HepG2 (cell line): ENCODE measurements around the gene NUTF2. TPM values are rescaled to one million over a fixed set of nuclear protein-coding genes. Genes with fewer than 3 reads are reported as not detected.

Experiments used
- ARNT ChIP-seq: fragments of 450-650 bp; IDR thresholded peaks from 2 replicates; pipeline ENCODE4 v1.6.1; 2017
- ATF7-NPFF ChIP-seq: sonication (generic); formaldehyde crosslinking; IDR thresholded peaks from 2 replicates; pipeline ENCODE4 v1.8.1; 2023; ENCODE audit warnings: mild to moderate bottlenecking, low read depth, missing genetic modification reagents, moderate library complexity
- BORCS8-MEF2B ChIP-seq: sonication (generic); formaldehyde crosslinking; IDR thresholded peaks from 2 replicates; pipeline ENCODE4 v1.8.0; 2022; ENCODE audit warnings: mild to moderate bottlenecking, missing genetic modification reagents
- CBX5 ChIP-seq: sonication (generic); formaldehyde crosslinking; IDR thresholded peaks from 2 replicates; pipeline ENCODE4 v1.4.0; 2020; ENCODE audit warnings: missing genetic modification reagents, borderline replicate concordance
- CENPX ChIP-seq: sonication (generic); formaldehyde crosslinking; IDR thresholded peaks from 2 replicates; pipeline ENCODE4 v1.9.0; 2021; ENCODE audit warnings: mild to moderate bottlenecking, missing genetic modification reagents, moderate library complexity
- ERF ChIP-seq: IDR thresholded peaks from 2 replicates; pipeline ENCODE4 v1.6.1; 2018; ENCODE audit warnings: missing biosample characterization, missing genetic modification reagents
- JUNB ChIP-seq: sonication (generic); formaldehyde crosslinking; IDR thresholded peaks from 2 replicates; pipeline ENCODE4 v1.8.0; 2022; ENCODE audit warnings: missing genetic modification reagents, mild to moderate bottlenecking, borderline replicate concordance
- MAFG ChIP-seq: sonication (generic); formaldehyde crosslinking; IDR thresholded peaks from 2 replicates; pipeline ENCODE4 v1.5.1; 2020; ENCODE audit warnings: mild to moderate bottlenecking, missing genetic modification reagents
- MATR3 ChIP-seq: sonication (generic); formaldehyde crosslinking; IDR thresholded peaks from 2 replicates; pipeline ENCODE4 v1.4.0; 2020; ENCODE audit warnings: missing genetic modification reagents
- NBN ChIP-seq: fragments of 450-650 bp; conservative IDR thresholded peaks from 2 replicates; pipeline ENCODE4 v1.6.1; 2017
- PHF5A ChIP-seq: IDR thresholded peaks from one replicate; pipeline ENCODE4 v1.6.1; 2018; ENCODE audit warnings: low read depth, missing genetic modification reagents; ENCODE audit not compliant: unreplicated experiment
- RFX1 ChIP-seq: fragments of 450-650 bp; IDR thresholded peaks from 2 replicates; pipeline ENCODE4 v1.6.1; 2017
- SNAI1 ChIP-seq: sonication (generic); formaldehyde crosslinking; IDR thresholded peaks from 2 replicates; pipeline ENCODE4 v1.5.0; 2020; ENCODE audit warnings: mild to moderate bottlenecking, missing genetic modification reagents, borderline replicate concordance
- THAP11 ChIP-seq: IDR thresholded peaks from 2 replicates; pipeline ENCODE4 v1.6.1; 2016; ENCODE audit warnings: missing biosample characterization, missing genetic modification reagents
- ZFP90 ChIP-seq: sonication (generic); formaldehyde crosslinking; IDR thresholded peaks from 2 replicates; pipeline ENCODE4 v1.8.0; 2022; ENCODE audit warnings: missing genetic modification reagents, mild to moderate bottlenecking, inconsistent platforms, borderline replicate concordance
- ZNF225 ChIP-seq: sonication (generic); formaldehyde crosslinking; IDR thresholded peaks from 2 replicates; pipeline ENCODE4 v1.4.0; 2020; ENCODE audit warnings: mild to moderate bottlenecking, missing genetic modification reagents
- ZNF230 ChIP-seq: sonication (generic); formaldehyde crosslinking; IDR thresholded peaks from 2 replicates; pipeline ENCODE4 v1.4.0; 2020; ENCODE audit warnings: mild to moderate bottlenecking, missing genetic modification reagents
- ZNF335 ChIP-seq: sonication (generic); formaldehyde crosslinking; IDR thresholded peaks from 2 replicates; pipeline ENCODE4 v1.4.0; 2020; ENCODE audit warnings: missing genetic modification reagents
- ZNF556 ChIP-seq: sonication (generic); formaldehyde crosslinking; IDR thresholded peaks from 2 replicates; pipeline ENCODE4 v1.4.0; 2020; ENCODE audit warnings: mild to moderate bottlenecking, missing genetic modification reagents, borderline replicate concordance
- ZNF614 ChIP-seq: IDR thresholded peaks from 2 replicates; pipeline ENCODE4 v1.6.1; 2018; ENCODE audit warnings: missing biosample characterization, missing genetic modification reagents, inconsistent platforms, borderline replicate concordance
- ZNF619 ChIP-seq: sonication (generic); formaldehyde crosslinking; IDR thresholded peaks from 2 replicates; pipeline ENCODE4 v1.4.0; 2020; ENCODE audit warnings: mild to moderate bottlenecking, missing genetic modification reagents
- ZNF660 ChIP-seq: sonication (generic); formaldehyde crosslinking; IDR thresholded peaks from 2 replicates; pipeline ENCODE4 v1.5.1; 2020; ENCODE audit warnings: mild to moderate bottlenecking, low read depth, missing genetic modification reagents, borderline replicate concordance
- ZNF777 ChIP-seq: sonication (generic); formaldehyde crosslinking; IDR thresholded peaks from 2 replicates; pipeline ENCODE4 v1.4.0; 2020; ENCODE audit warnings: missing genetic modification reagents
- ZSCAN20 ChIP-seq: sonication (generic); formaldehyde crosslinking; IDR thresholded peaks from 2 replicates; pipeline ENCODE4 v1.4.0; 2020; ENCODE audit warnings: missing genetic modification reagents, mild to moderate bottlenecking, borderline replicate concordance
- ZSCAN29 ChIP-seq: sonication (generic); formaldehyde crosslinking; conservative IDR thresholded peaks from 2 replicates; pipeline ENCODE4 v1.4.0; 2020; ENCODE audit warnings: mild to moderate bottlenecking, missing genetic modification reagents
- polyA plus RNA-seq, 8 experiments: library from polyadenylated mRNA; depleted of rRNA in 3 of 8; stranded (reverse) in 7 of 8; unstranded in 1 of 8; fragments of >200 nt; fragmentation: Illumina TruSeq in 4 of 8; extraction: Trizol in 4 of 8; gene quantifications; 2 replicates each; pipeline versions ENCODE4 v1.2.1 to v1.2.3, GENCODE V29; 2011 to 2016; ENCODE audit warnings: low read depth in 4 of 8, missing spikeins in 1 of 8, mixed read lengths in 1 of 8; ENCODE audit not compliant: insufficient read depth in 1 of 8
- total RNA-seq, 5 experiments: library from RNA; depleted of rRNA; stranded (reverse); fragments of >200 nt; fragmentation: Illumina TruSeq; extraction: Trizol; gene quantifications; 2 replicates each; pipeline ENCODE4 v1.2.3, GENCODE V29; 2016; ENCODE audit warnings: low read depth in 1 of 5
- TF ChIP-seq, protein P1 (sequence below): sonication (generic); formaldehyde crosslinking; IDR thresholded peaks from 2 replicates; pipeline ENCODE4 v1.4.0; 2020; ENCODE audit warnings: missing genetic modification reagents, mild to moderate bottlenecking, borderline replicate concordance
- TF ChIP-seq, protein P2 (sequence below): sonication (generic); formaldehyde crosslinking; IDR thresholded peaks from 2 replicates; pipeline ENCODE4 v1.9.0; 2021; ENCODE audit warnings: missing genetic modification reagents, borderline replicate concordance
- TF ChIP-seq, protein P3 (sequence below): IDR thresholded peaks from 2 replicates; pipeline ENCODE4 v1.6.1; 2016; ENCODE audit warnings: low read depth, borderline replicate concordance

The NUTF2 gene
- total and polyA plus RNA-seq, 2 of the 13 experiments (the other 11 are each of a cell fraction or from before 2014, with no cell fraction given): 168 to 214 TPM

DNA sequence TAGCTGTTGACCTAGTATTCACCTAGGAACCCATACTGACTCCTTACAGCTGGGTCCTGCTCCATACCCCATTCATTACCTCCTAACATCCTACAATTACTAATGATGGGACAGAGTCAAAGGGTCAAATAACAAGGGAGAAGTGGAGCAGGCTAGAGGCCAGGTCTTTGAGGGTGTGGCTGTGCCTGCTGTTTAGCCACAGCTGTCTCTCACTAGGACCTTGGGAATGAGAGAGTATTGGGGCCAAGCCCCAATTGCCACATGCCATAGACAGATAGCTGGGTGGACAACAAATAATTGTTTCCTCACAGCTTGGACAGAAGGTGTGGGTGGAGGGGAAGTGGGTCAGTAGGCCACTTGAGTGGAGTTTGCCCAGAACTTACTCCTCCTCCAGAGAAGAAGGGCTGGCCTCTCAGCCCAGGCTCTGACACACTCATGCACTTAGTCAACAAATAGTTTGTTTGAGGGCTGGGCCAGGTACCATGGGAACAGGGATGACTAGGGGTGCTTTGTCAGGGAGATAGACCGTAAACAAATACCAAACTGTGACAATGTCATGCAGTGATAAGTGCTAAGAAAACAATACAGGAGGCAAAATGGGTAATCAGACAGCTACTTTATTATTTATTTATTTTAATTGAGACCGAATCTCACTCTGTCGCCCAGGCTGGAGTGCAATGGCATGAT, 11.0 kb downstream of the NUTF2 start (continued):
- TF ChIP-seq, protein P1, sequence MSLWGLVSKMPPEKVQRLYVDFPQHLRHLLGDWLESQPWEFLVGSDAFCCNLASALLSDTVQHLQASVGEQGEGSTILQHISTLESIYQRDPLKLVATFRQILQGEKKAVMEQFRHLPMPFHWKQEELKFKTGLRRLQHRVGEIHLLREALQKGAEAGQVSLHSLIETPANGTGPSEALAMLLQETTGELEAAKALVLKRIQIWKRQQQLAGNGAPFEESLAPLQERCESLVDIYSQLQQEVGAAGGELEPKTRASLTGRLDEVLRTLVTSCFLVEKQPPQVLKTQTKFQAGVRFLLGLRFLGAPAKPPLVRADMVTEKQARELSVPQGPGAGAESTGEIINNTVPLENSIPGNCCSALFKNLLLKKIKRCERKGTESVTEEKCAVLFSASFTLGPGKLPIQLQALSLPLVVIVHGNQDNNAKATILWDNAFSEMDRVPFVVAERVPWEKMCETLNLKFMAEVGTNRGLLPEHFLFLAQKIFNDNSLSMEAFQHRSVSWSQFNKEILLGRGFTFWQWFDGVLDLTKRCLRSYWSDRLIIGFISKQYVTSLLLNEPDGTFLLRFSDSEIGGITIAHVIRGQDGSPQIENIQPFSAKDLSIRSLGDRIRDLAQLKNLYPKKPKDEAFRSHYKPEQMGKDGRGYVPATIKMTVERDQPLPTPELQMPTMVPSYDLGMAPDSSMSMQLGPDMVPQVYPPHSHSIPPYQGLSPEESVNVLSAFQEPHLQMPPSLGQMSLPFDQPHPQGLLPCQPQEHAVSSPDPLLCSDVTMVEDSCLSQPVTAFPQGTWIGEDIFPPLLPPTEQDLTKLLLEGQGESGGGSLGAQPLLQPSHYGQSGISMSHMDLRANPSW (CRISPR knock-in tag): no peak
- TF ChIP-seq MATR3 (CRISPR knock-in tag) (no peak), ZNF777 (CRISPR knock-in tag) (no peak), ZNF335 (CRISPR knock-in tag) (0 out of 2 replicates have a peak, but pooled peaks have one; percentile 24), ZNF660 (no peak), ERF (0 out of 2 replicates have a peak, but pooled peaks have one; percentile 36), RFX1 (peak; percentile 99), ZSCAN20 (no peak), ZFP90 (CRISPR knock-in tag) (no peak), BORCS8-MEF2B (peak; percentile 23; the same call in 1 of the 2 replicates), ZNF619 (CRISPR knock-in tag) (no peak), THAP11 (CRISPR knock-in tag) (peak; percentile 84), CENPX (CRISPR knock-in tag) (no peak), ZNF230 (CRISPR knock-in tag) (no peak), ZNF614 (CRISPR knock-in tag) (no peak), JUNB (CRISPR knock-in tag) (no peak), SNAI1 (no peak), CBX5 (CRISPR knock-in tag) (peak; percentile 52; the same call in 1 of the 2 replicates), NBN (no peak), ZNF225 (CRISPR knock-in tag) (no peak), MAFG (CRISPR knock-in tag) (no peak), ARNT (no peak), PHF5A (CRISPR knock-in tag) (no peak), ZSCAN29 (no peak), ATF7-NPFF (CRISPR knock-in tag) (no peak), ZNF556 (no peak)
- TF ChIP-seq, protein P2, sequence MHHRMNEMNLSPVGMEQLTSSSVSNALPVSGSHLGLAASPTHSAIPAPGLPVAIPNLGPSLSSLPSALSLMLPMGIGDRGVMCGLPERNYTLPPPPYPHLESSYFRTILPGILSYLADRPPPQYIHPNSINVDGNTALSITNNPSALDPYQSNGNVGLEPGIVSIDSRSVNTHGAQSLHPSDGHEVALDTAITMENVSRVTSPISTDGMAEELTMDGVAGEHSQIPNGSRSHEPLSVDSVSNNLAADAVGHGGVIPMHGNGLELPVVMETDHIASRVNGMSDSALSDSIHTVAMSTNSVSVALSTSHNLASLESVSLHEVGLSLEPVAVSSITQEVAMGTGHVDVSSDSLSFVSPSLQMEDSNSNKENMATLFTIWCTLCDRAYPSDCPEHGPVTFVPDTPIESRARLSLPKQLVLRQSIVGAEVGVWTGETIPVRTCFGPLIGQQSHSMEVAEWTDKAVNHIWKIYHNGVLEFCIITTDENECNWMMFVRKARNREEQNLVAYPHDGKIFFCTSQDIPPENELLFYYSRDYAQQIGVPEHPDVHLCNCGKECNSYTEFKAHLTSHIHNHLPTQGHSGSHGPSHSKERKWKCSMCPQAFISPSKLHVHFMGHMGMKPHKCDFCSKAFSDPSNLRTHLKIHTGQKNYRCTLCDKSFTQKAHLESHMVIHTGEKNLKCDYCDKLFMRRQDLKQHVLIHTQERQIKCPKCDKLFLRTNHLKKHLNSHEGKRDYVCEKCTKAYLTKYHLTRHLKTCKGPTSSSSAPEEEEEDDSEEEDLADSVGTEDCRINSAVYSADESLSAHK (CRISPR knock-in tag): no peak
- TF ChIP-seq, protein P3, sequence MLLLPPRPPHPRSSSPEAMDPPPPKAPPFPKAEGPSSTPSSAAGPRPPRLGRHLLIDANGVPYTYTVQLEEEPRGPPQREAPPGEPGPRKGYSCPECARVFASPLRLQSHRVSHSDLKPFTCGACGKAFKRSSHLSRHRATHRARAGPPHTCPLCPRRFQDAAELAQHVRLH: 0 out of 2 replicates have a peak, but pooled peaks have one; percentile 15
